GM12878 (cell line): ENCODE data around the gene MB. TPM values are rescaled to one million over a fixed set of nuclear protein-coding genes. Genes with fewer than 3 reads are reported as not detected.

ENCODE experiments used
- ATAC-seq: fragments of 200-7000 bp; cut with Tn5 transposase; 3 replicates; pipeline ENCODE4 v1.9.1; 2020; ENCODE audit warnings: mild to moderate bottlenecking, moderate library complexity
- BruUV-seq: library from RNA; stranded (reverse); fragments of 400-500 nt; replicated peaks from 2 replicates; lab custom pipeline; 2021; lab: Mats Ljungman, UMichigan
- CTCF ChIA-PET: fragments of 300-600 bp; sonication (Branson Sonifier 250); formaldehyde crosslinking; extraction: SDS; loops from one replicate; lab custom pipeline; 2021; ENCODE audit warnings: inconsistent platforms; lab: Yijun Ruan, JAX
- POLR2A ChIA-PET: fragments of 350-600 bp; formaldehyde crosslinking; extraction: SDS; loops from one replicate; lab custom pipeline; 2021; ENCODE audit warnings: inconsistent platforms; lab: Charles Lee
- RAD21 ChIA-PET: fragments of 300-600 bp; sonication (Branson Sonifier 250); formaldehyde crosslinking; loops from one replicate; lab custom pipeline; 2023; ENCODE audit warnings: antibody characterized with exemption; ENCODE audit not compliant: unreplicated experiment; lab: Charles Lee
- SMC1A ChIA-PET: fragments of 300-600 bp; sonication (Branson Sonifier 250); formaldehyde crosslinking; loops from one replicate; lab custom pipeline; 2023; ENCODE audit not compliant: unreplicated experiment, uncharacterized antibody; lab: Charles Lee
- DNase-seq: peaks from one replicate; pipeline ENCODE4 v3.0.0-alpha.2; 2011; ENCODE audit warnings: low read depth, low spot score
- FAIRE-seq: peaks from 3 replicates; lab custom pipeline; 2011; peaks lifted over from hg19 to GRCh38; lab: Jason Lieb, UNC
- H2AFZ ChIP-seq: 2 replicates; pipeline ENCODE4 v1.6.0; 2011; ENCODE audit warnings: low read depth, low read length, control low read depth; ENCODE audit not compliant: control insufficient read depth
- H3K27ac ChIP-seq: 2 replicates; pipeline ENCODE4 v1.5.1; 2011; ENCODE audit warnings: control low read depth; ENCODE audit not compliant: control insufficient read depth, insufficient read depth
- H3K27me3 ChIP-seq, 2 experiments: replicated peaks in 1 of 2; 2 replicates each; pipeline versions ENCODE4 v1.6.0 to v1.6.1; 2011; ENCODE audit warnings: low read length in 1 of 2; ENCODE audit not compliant: control insufficient read depth in 2 of 2, insufficient read depth in 2 of 2
- H3K36me3 ChIP-seq, 2 experiments: 2 replicates each; pipeline ENCODE4 v1.5.1; 2011; ENCODE audit warnings: low read length in 1 of 2; ENCODE audit not compliant: control insufficient read depth in 2 of 2, insufficient read depth in 2 of 2
- H3K4me1 ChIP-seq: 2 replicates; pipeline ENCODE4 v1.6.1; 2011; ENCODE audit warnings: mild to moderate bottlenecking, low read length, moderate library complexity, mixed read lengths; ENCODE audit not compliant: control insufficient read depth, insufficient read depth
- H3K4me2 ChIP-seq: 2 replicates; pipeline ENCODE4 v1.6.0; 2011; ENCODE audit warnings: control low read depth; ENCODE audit not compliant: control insufficient read depth, insufficient read depth
- H3K4me3 ChIP-seq: fragments of 200-600 bp; sonication (generic); 2 replicates; pipeline ENCODE4 v1.5.1; 2016
- H3K79me2 ChIP-seq: 2 replicates; pipeline ENCODE4 v1.6.0; 2011; ENCODE audit warnings: low read length; ENCODE audit not compliant: control insufficient read depth, insufficient read depth
- H3K9ac ChIP-seq: 2 replicates; pipeline ENCODE4 v1.8.0; 2011; ENCODE audit warnings: low read length, control low read depth, mixed read lengths; ENCODE audit not compliant: control insufficient read depth, insufficient read depth
- H3K9me3 ChIP-seq: replicated peaks from 3 replicates; pipeline ENCODE4 v1.5.1; 2011; ENCODE audit warnings: mild to moderate bottlenecking, low read length; ENCODE audit not compliant: control insufficient read depth, insufficient read depth
- H4K20me1 ChIP-seq: 2 replicates; pipeline ENCODE4 v1.6.0; 2011; ENCODE audit not compliant: control insufficient read depth, insufficient read depth
- BCLAF1 ChIP-seq: fragments of 450-650 bp; IDR thresholded peaks from 2 replicates; pipeline ENCODE4 v1.6.1; 2017; ENCODE audit warnings: antibody characterized with exemption, mild to moderate bottlenecking, moderate library complexity
- BMI1 ChIP-seq: fragments of 450-650 bp; IDR thresholded peaks from 2 replicates; pipeline ENCODE4 v1.6.1; 2016; ENCODE audit warnings: mild to moderate bottlenecking, moderate library complexity, borderline replicate concordance
- CBX3 ChIP-seq: fragments of 200-600 bp; sonication (generic); IDR thresholded peaks from 2 replicates; pipeline ENCODE4 v1.6.1; 2016; ENCODE audit warnings: low read depth, borderline replicate concordance
- CHD2 ChIP-seq: IDR thresholded peaks from 2 replicates; pipeline ENCODE4 v1.6.1; 2011; ENCODE audit warnings: low read depth, low read length, improper control_type of control experiment, borderline replicate concordance
- NR2C2 ChIP-seq: IDR thresholded peaks from 2 replicates; pipeline ENCODE4 v1.6.1; 2011; ENCODE audit warnings: borderline replicate concordance, low read depth; ENCODE audit not compliant: control insufficient read depth, insufficient read length
- RELB ChIP-seq: fragments of 450-650 bp; IDR thresholded peaks from 2 replicates; pipeline ENCODE4 v1.6.1; 2017; ENCODE audit warnings: low read depth, mild to moderate bottlenecking, moderate library complexity
- RFX5 ChIP-seq: IDR thresholded peaks from 2 replicates; pipeline ENCODE4 v1.6.1; 2011; ENCODE audit warnings: low read depth, low read length, improper control_type of control experiment
- SKIL ChIP-seq: fragments of 450-650 bp; IDR thresholded peaks from 2 replicates; pipeline ENCODE4 v1.6.1; 2017; ENCODE audit warnings: mild to moderate bottlenecking, low read depth, inconsistent platforms; ENCODE audit not compliant: poor library complexity, severe bottlenecking
- SP1 ChIP-seq: IDR thresholded peaks from one replicate; pipeline ENCODE4 v1.6.1; 2011; ENCODE audit warnings: low read depth, low read length
- SUZ12 ChIP-seq: fragments of 200-600 bp; sonication (generic); IDR thresholded peaks from one replicate; pipeline ENCODE4 v1.6.1; 2018; ENCODE audit warnings: antibody characterized with exemption, mild to moderate bottlenecking; ENCODE audit not compliant: unreplicated experiment
- ZZZ3 ChIP-seq: IDR thresholded peaks from 2 replicates; pipeline ENCODE4 v1.6.1; 2011; ENCODE audit warnings: low read depth; ENCODE audit not compliant: control insufficient read depth, insufficient read length
- WGBS: methylation state at CpG from one replicate; pipeline ENCODE4 v1.1.6; 2016; ENCODE audit warnings: low lambda C conversion rate; ENCODE audit not compliant: insufficient replicate concordance, insufficient coverage; ENCODE audit errors: missing lambda C conversion rate; 5-methylcytosine and 5-hydroxymethylcytosine counted together
- in situ Hi-C: fragments of 300-500 bp; cut with MboI; formaldehyde crosslinking; loops from 9 replicates; pipeline ENCODE4 v1.14.3; 2018; ENCODE audit warnings: mixed read lengths
- intact Hi-C: fragments of 100-400 bp; cut with micrococcal nuclease; formaldehyde crosslinking; loops from one replicate; pipeline ENCODE4 v1.14.2; 2022; ENCODE audit not compliant: unreplicated experiment
- polyA plus RNA-seq, 11 experiments: library from polyadenylated mRNA; depleted of rRNA in 4 of 11; unstranded in 6 of 11; stranded (reverse) in 5 of 11; fragments of >200 nt; fragmentation: Nextera tagmentation in 4 of 11; fragmentation: Illumina TruSeq in 1 of 11; extraction: Ambion mirVana in 4 of 11; extraction: Trizol in 1 of 11; gene quantifications; 1 replicate in 1 of 11; 2 replicates in 10 of 11; pipeline versions ENCODE4 v1.2.1 to v1.2.3, GENCODE V29; 2011 to 2016; ENCODE audit warnings: inconsistent platforms in 2 of 11, missing spikeins in 2 of 11, low read depth in 1 of 11
- total RNA-seq, 4 experiments: library from RNA; depleted of rRNA in 3 of 4; stranded (reverse); fragments of >200 nt in 3 of 4; fragmentation: Illumina TruSeq in 1 of 4; extraction: Trizol in 1 of 4; gene quantifications; 2 replicates each; pipeline versions ENCODE4 v1.2.1 to v1.2.3, GENCODE V29; 2013 to 2021

The MB gene
- total and polyA plus RNA-seq, 10 of the 15 experiments (the other 5 are each of a cell fraction or from before 2014, with no cell fraction given), result 0.09 to 0.41 (median 0.23) TPM; not detected in 3

GRCh38 chr22:35587447-35587870, 29.7 kb downstream of the MB start:
- WGBS, result 44% methylated on average over 6 of the region's 6 CpGs
- Histone ChIP-seq H3K9ac (no peak overlapping the region), H4K20me1 (no peaks in the 10 kb centered on the region), H3K27ac (no peak overlapping the region), H3K4me3 (no peak overlapping the region), H3K36me3 (no peaks in the 10 kb centered on the region), H3K4me1 (no peaks in the 10 kb centered on the region), H3K79me2 (no peaks in the 10 kb centered on the region), H3K9me3 (no peaks in the 10 kb centered on the region), H3K4me2 (no peak overlapping the region), H2AFZ (no peak overlapping the region), H3K27me3 (peaks cover 5 to 6% of the 10 kb centered on the region in 2 experiments; a peak in 2 of 4 replicates)
- ChIA-PET SMC1A (no interaction called here), RAD21 (no interaction called here), CTCF (no interaction called here), POLR2A (interaction anchor here (0.8 kb wide), 1 partner anchor 236 kb away, joined by 3 read pairs; no protein-coding TSS in a partner anchor)
- no TSS peak for BruUV-seq
- intact Hi-C loops, result no loop called here
- DNase-seq (no peak), FAIRE-seq (no peak), ATAC-seq (no peak)
- in situ Hi-C loops, result no loop called here
- TF ChIP-seq CHD2, result no peak
- TF ChIP-seq RFX5, result no peak
- TF ChIP-seq BMI1, result no peak
- no peak for TF ChIP-seq BCLAF1
- no peak for TF ChIP-seq ZZZ3
- TF ChIP-seq SUZ12, result no peak
- TF ChIP-seq SP1, result no peak
- TF ChIP-seq CBX3, result no peak
- no peak for TF ChIP-seq NR2C2
- no peak for TF ChIP-seq SKIL
- no peak for TF ChIP-seq RELB
